ENCODE results near the gene PEX5L.

Gene PEX5L

GRCh38 chr3:179885950-179886349, 150.8 kb downstream of the PEX5L start:
- DNase-seq, result no peak

GRCh38 chr3:179884136-179884535, 152.6 kb downstream of the PEX5L start:
- no peak for DNase-seq

- DNase-seq, result peak; percentile 6
Observed at GRCh38 chr3:179882292-179882691, 154.4 kb downstream of the PEX5L start.

- DNase-seq, result no peak
Observed at GRCh38 chr3:179881791-179882190, 154.9 kb downstream of the PEX5L start.

GRCh38 chr3:179880868-179881267, 155.9 kb downstream of the PEX5L start:
- DNase-seq, result no peak

- DNase-seq, result peak; percentile 2
Observed at GRCh38 chr3:179876440-179876839, 160.3 kb downstream of the PEX5L start.

GRCh38 chr3:179872842-179873241, 163.9 kb downstream of the PEX5L start:
- no peak for DNase-seq

- DNase-seq, result no peak
Observed at GRCh38 chr3:179871782-179872181, 165.0 kb downstream of the PEX5L start.

- DNase-seq, result no peak
Observed at GRCh38 chr3:179868715-179869114, 168.0 kb downstream of the PEX5L start.

GRCh38 chr3:179867961-179868360, 168.8 kb downstream of the PEX5L start:
- DNase-seq, result no peak

GRCh38 chr3:179865861-179866505, 170.8 kb downstream of the PEX5L start:
- no peak for DNase-seq

- no peak for DNase-seq
Observed at GRCh38 chr3:179861953-179862352, 174.8 kb downstream of the PEX5L start.

GRCh38 chr3:179861292-179861691, 175.4 kb downstream of the PEX5L start:
- DNase-seq, result no peak

- no peak for DNase-seq
Observed at GRCh38 chr3:179860275-179861107, 176.2 kb downstream of the PEX5L start.

GRCh38 chr3:179853176-179853575, 183.6 kb downstream of the PEX5L start:
- no peak for DNase-seq

GRCh38 chr3:179852142-179852905, 184.4 kb downstream of the PEX5L start:
- no peak for DNase-seq

GRCh38 chr3:179848711-179849110, 188.0 kb downstream of the PEX5L start:
- no peak for DNase-seq

GRCh38 chr3:179842061-179842460, 194.7 kb downstream of the PEX5L start:
- DNase-seq, result no peak

- DNase-seq, result no peak
Observed at GRCh38 chr3:179840985-179841384, 195.8 kb downstream of the PEX5L start.

GRCh38 chr3:179837374-179837773, 199.4 kb downstream of the PEX5L start:
- DNase-seq, result no peak

- DNase-seq, result no peak
Observed at GRCh38 chr3:179833294-179833693, 203.4 kb downstream of the PEX5L start.

GRCh38 chr3:179832333-179832854, 204.3 kb downstream of the PEX5L start:
- DNase-seq, result no peak

- no peak for DNase-seq
Observed at GRCh38 chr3:179829401-179829800, 207.3 kb downstream of the PEX5L start.
